Fibroblast of lung (primary cell): ENCODE data around the gene KCNJ12. TPM values are rescaled to one million over a fixed set of nuclear protein-coding genes. Genes with fewer than 3 reads are reported as not detected.
"Not testable (repeated sequence)": the region's sequence is repeated elsewhere in the genome, so short reads cannot be mapped to it uniquely, and the experiment has no call there.

Experiments
- DNase-seq, 2 donors: peaks; one replicate each; pipeline versions ENCODE4 v3.0.0 to v3.0.0-alpha.2; 2010; ENCODE audit warnings: low read depth in 2 of 2
- H2AFZ ChIP-seq: 2 replicates; pipeline ENCODE4 v1.5.1; 2012; ENCODE audit warnings: low read length, control low read depth, inconsistent platforms
- H3K27ac ChIP-seq: 2 replicates; pipeline ENCODE4 v1.5.1; 2011; ENCODE audit warnings: low read length, control low read depth; ENCODE audit not compliant: insufficient read depth
- H3K27me3 ChIP-seq: 2 replicates; pipeline ENCODE4 v1.5.1; 2011; ENCODE audit warnings: mild to moderate bottlenecking, low read length; ENCODE audit not compliant: control insufficient read depth, insufficient read depth
- H3K36me3 ChIP-seq: 2 replicates; pipeline ENCODE4 v1.5.1; 2011; ENCODE audit warnings: low read length; ENCODE audit not compliant: control insufficient read depth, insufficient read depth
- H3K4me1 ChIP-seq: 2 replicates; pipeline ENCODE4 v1.5.1; 2011; ENCODE audit warnings: low read length; ENCODE audit not compliant: control insufficient read depth, insufficient read depth; ENCODE audit errors: extremely low read depth
- H3K4me2 ChIP-seq: 2 replicates; pipeline ENCODE4 v1.5.1; 2011; ENCODE audit warnings: low read length, control low read depth; ENCODE audit not compliant: insufficient read depth; ENCODE audit errors: extremely low read depth
- H3K4me3 ChIP-seq, 4 experiments: fragments of 200-600 bp in 1 of 4; sonication (generic) in 1 of 4; replicated peaks in 1 of 4; 2 replicates each; pipeline ENCODE4 v1.5.1; 2011 to 2016; ENCODE audit warnings: low read length in 4 of 4, low read depth in 3 of 4, mild to moderate bottlenecking in 3 of 4, control low read depth in 2 of 4, inconsistent platforms in 1 of 4, mixed read lengths in 1 of 4; ENCODE audit not compliant: insufficient read depth in 1 of 4; ENCODE audit errors: control extremely low read depth in 1 of 4
- H3K79me2 ChIP-seq: 2 replicates; pipeline ENCODE4 v1.5.1; 2012; ENCODE audit warnings: mild to moderate bottlenecking, low read length, inconsistent platforms; ENCODE audit not compliant: control insufficient read depth, insufficient read depth
- H3K9ac ChIP-seq: 2 replicates; pipeline ENCODE4 v1.5.1; 2011; ENCODE audit warnings: mild to moderate bottlenecking, low read length, control low read depth; ENCODE audit not compliant: insufficient read depth
- H3K9me3 ChIP-seq: 2 replicates; pipeline ENCODE4 v1.5.1; 2012; ENCODE audit warnings: low read depth, low read length; ENCODE audit not compliant: control insufficient read depth, insufficient read depth
- H4K20me1 ChIP-seq: 2 replicates; pipeline ENCODE4 v1.5.1; 2011; ENCODE audit warnings: low read length; ENCODE audit not compliant: control insufficient read depth, insufficient read depth; ENCODE audit errors: extremely low read depth
- EZH2 ChIP-seq: IDR thresholded peaks from 2 replicates; pipeline ENCODE4 v1.5.1; 2012; ENCODE audit warnings: low read length, control low read depth, mild to moderate bottlenecking; ENCODE audit errors: missing control alignments
- polyA plus RNA-seq, 2 donors: library from polyadenylated mRNA; depleted of rRNA in 1 of 2; stranded (reverse) in 1 of 2; unstranded in 1 of 2; fragments of >200 nt; gene quantifications; 2 replicates each; pipeline ENCODE4 v1.2.1, GENCODE V29; 2011 to 2012; ENCODE audit warnings: missing spikeins in 1 of 2
- total RNA-seq: library from RNA; depleted of rRNA; stranded (reverse); fragments of >200 nt; gene quantifications from 2 replicates; pipeline ENCODE4 v1.2.1, GENCODE V29; 2014
- TF ChIP-seq, protein P1 (sequence below), 2 donors: IDR thresholded peaks in 1 of 2; conservative IDR thresholded peaks in 1 of 2; 1 replicate in 1 of 2; 2 replicates in 1 of 2; pipeline ENCODE4 v1.5.1; 2011 to 2012; ENCODE audit warnings: low read length in 2 of 2, control low read depth in 1 of 2, inconsistent platforms in 1 of 2, low read depth in 1 of 2, mild to moderate bottlenecking in 1 of 2

The KCNJ12 gene
- total and polyA plus RNA-seq, 2 donors (not counting 1 experiment from before 2014, with no cell fraction given) = 0.09 to 0.66 TPM

DNA sequence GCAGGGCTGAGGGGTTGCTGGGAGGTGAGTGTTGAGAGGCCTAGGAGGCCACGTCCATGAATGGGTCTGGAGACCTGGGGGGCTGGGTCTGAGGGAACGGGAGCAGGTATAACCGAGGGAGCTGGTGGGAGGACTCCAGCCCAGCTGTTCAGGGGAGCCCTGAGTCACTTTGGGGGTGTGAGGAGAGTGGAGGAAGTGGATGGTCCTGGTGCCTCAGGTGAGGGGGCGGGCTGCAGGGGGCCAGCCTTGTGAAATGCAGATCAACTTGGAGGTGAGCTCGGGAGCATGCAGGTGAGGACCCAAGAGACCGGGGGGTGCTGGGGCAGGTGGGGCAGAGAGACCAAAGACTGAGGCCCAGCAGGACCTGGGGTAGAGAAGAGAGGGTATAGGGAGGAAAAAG is 79.6 kb downstream of the KCNJ12 start:
- Histone ChIP-seq H3K4me2 (no peak overlapping the region), H3K27ac (no peak overlapping the region), H3K79me2 (no peaks in the 10 kb centered on the region), H3K9me3 (no peaks in the 10 kb centered on the region), H4K20me1 (no peaks in the 10 kb centered on the region), H3K27me3 (peaks cover 10% of the 10 kb centered on the region), H3K4me3 (no peak overlapping the region), H2AFZ (no peak overlapping the region), H3K4me1 (no peaks in the 10 kb centered on the region), H3K36me3 (no peaks in the 10 kb centered on the region), H3K9ac (no peak overlapping the region)
- TF ChIP-seq, protein P1, sequence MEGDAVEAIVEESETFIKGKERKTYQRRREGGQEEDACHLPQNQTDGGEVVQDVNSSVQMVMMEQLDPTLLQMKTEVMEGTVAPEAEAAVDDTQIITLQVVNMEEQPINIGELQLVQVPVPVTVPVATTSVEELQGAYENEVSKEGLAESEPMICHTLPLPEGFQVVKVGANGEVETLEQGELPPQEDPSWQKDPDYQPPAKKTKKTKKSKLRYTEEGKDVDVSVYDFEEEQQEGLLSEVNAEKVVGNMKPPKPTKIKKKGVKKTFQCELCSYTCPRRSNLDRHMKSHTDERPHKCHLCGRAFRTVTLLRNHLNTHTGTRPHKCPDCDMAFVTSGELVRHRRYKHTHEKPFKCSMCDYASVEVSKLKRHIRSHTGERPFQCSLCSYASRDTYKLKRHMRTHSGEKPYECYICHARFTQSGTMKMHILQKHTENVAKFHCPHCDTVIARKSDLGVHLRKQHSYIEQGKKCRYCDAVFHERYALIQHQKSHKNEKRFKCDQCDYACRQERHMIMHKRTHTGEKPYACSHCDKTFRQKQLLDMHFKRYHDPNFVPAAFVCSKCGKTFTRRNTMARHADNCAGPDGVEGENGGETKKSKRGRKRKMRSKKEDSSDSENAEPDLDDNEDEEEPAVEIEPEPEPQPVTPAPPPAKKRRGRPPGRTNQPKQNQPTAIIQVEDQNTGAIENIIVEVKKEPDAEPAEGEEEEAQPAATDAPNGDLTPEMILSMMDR (conservative IDR thresholded peaks at IDR 0.05 in 1 of 2, IDR thresholded peaks at IDR 0.05 in 1 of 2; ENCODE audit: low read depth in 1 of 2, low read length in 2 of 2) = no peak
- TF ChIP-seq EZH2 = no peak
- no peak for DNase-seq

DNA sequence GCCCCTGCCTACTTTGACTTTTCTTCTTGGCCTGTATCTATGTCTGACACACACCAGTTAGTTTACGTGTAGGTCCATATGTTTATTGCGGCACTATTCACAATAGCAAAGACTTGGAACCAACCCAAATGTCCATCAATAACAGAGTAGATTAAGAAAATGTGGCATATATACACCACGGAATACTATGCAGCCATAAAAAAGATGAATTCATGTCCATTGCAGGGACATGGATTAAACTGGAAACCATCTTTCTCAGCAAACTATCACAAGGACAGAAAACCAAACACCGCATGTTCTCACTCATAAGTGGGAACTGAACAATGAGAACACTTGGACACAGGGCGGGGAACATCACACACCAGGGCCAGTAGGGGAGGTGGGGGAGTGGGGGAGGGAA is 80.3 kb downstream of the KCNJ12 start:
- H3K27me3 ChIP-seq = peaks cover 10% of the 10 kb centered on the region
- not testable (repeated sequence) for H3K4me1 ChIP-seq, H3K9ac ChIP-seq, H3K4me2 ChIP-seq, H3K9me3 ChIP-seq, H3K4me3 ChIP-seq, H4K20me1 ChIP-seq, H3K27ac ChIP-seq, H3K79me2 ChIP-seq, H2AFZ ChIP-seq, DNase-seq, H3K36me3 ChIP-seq

DNA sequence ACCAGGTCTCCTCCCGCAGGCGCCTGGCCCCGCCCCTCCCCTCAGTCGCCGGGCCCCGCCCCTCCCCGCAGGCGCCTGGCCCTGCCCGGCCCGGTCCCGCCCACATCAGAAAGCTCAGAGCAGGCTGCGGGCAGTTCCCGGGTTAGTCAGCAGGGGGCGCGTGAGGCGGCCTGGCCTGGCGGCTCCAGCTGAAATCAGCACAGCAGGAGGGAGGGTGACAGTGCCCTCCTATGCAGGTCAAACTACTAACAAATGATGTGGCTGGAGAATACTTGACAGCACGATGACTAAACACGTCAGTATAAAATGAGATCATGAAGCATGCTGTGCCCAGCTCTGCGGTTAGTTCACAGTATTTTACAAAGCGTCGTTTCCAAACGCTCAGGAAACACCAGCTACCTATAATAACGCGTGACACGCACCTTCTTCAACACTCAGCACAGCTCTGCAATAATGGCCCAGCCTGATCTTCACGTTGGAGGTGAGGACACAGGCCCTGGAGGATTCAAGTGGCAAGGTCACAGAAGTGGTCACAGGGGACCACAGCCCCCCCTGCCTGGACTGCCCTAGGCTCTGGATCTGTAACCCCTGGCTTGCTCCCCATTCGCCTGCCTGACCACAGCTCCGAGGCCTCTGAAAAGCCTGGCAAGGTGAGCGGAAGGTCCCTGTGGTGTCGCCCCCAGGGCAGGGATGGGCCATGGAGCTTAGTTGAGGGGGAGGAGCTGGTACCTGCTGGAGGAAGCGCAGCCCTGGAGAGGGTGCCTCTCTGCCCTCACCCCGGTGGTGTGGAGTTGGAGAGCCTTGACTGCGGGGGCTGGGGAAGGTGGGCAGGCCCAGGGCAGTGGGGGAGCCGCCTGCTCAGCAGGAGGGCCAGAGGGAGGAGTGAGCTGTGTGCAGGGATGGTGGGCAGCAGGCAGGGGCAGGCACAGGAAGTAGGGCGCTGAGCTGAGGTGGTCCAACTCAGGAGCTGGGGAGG is 81.2 kb downstream of the KCNJ12 start:
- Histone ChIP-seq H3K9ac (no peak overlapping the region), H2AFZ (no peak overlapping the region), H3K4me1 (no peaks in the 10 kb centered on the region), H3K36me3 (no peaks in the 10 kb centered on the region), H4K20me1 (no peaks in the 10 kb centered on the region), H3K9me3 (no peaks in the 10 kb centered on the region), H3K27me3 (peaks cover 10% of the 10 kb centered on the region), H3K79me2 (no peaks in the 10 kb centered on the region), H3K4me2 (peak overlapping the region; percentile 44), H3K27ac (no peak overlapping the region), H3K4me3 (no peak overlapping the region)
- TF ChIP-seq EZH2 = no peak
- TF ChIP-seq, protein P1 (conservative IDR thresholded peaks at IDR 0.05 in 1 of 2, IDR thresholded peaks at IDR 0.05 in 1 of 2; ENCODE audit: low read depth in 1 of 2, low read length in 2 of 2) = peak; percentile 80
- DNase-seq = peak; percentile 85 to 96
